ENCODE results near the gene APMAP.

The APMAP gene

DNA sequence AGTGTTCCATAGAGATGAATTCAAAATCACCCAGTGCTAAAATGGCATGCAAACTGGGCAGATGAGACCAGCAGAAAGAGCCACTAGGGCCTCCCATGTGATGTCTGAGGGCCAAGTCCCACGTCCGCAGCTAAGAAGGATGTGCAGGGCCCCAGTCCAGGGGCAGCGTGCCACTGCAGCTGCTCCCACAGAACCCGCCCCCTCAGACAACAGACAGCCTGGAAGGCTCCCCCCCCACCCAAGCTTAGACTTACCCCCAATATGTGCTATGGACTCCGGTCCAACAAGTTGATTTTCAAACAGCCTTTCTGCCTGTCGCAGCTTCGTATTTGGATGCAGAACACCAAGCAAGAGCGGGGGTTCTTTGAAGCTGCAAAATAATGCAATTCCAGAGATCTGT lies 14.0 kb downstream of the APMAP start:
- Histone ChIP-seq H3K79me2 (ENCODE audit: insufficient read depth, low read depth) (no peaks in the 10 kb centered on the region), H3K9ac (no peak overlapping the region), H3K36me3 (ENCODE audit: insufficient read depth) (no peaks in the 10 kb centered on the region)

DNA sequence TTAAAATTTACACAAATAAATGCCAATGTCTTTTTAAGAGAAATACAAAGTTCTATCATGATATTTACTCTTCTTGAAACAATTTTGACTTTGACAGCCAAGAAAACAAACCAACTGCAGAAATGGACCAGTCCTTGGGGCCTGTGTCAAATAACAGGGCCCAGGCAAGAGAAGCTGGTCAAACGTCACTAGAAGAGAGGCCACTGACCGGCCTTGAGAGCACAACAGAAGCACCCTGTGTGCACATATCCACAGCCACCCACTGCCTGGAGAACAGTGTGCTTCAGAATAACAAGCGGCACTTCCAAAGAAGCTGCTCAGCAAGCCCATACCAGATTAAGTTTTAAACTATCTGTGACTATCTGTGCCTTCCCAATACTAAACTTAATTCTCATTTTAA lies 14.8 kb downstream of the APMAP start:
- no peaks in the 10 kb centered on the region for H3K27me3 ChIP-seq (ENCODE audit: insufficient read depth, low read depth)
- no peak overlapping the region for H3K27ac ChIP-seq
- no peak overlapping the region for H3K9ac ChIP-seq
- no peaks in the 10 kb centered on the region for H4K20me1 ChIP-seq (ENCODE audit: insufficient read depth)
- H3K4me1 ChIP-seq (ENCODE audit: low read depth, poor library complexity, severe bottlenecking): no peaks in the 10 kb centered on the region
- no peaks in the 10 kb centered on the region for H3K79me2 ChIP-seq (ENCODE audit: insufficient read depth, low read depth)
- H3K36me3 ChIP-seq (ENCODE audit: insufficient read depth): no peaks in the 10 kb centered on the region
- H3K4me3 ChIP-seq (IDR thresholded peaks at IDR 0.05; ENCODE audit: insufficient read depth, low read depth, low read length): no peak overlapping the region
- H2AFZ ChIP-seq (ENCODE audit: low read depth): no peak overlapping the region
- no peak for TF ChIP-seq CTCF (conservative IDR thresholded peaks at IDR 0.05; ENCODE audit: low read depth, low read length)
- H3K4me2 ChIP-seq: no peak overlapping the region

More for the DNA sequence above, 14.0 kb downstream of the APMAP start:
- Histone ChIP-seq H3K4me3 (IDR thresholded peaks at IDR 0.05; ENCODE audit: insufficient read depth, low read depth, low read length) (no peak overlapping the region), H4K20me1 (ENCODE audit: insufficient read depth) (no peaks in the 10 kb centered on the region), H3K4me1 (ENCODE audit: low read depth, poor library complexity, severe bottlenecking) (no peaks in the 10 kb centered on the region), H2AFZ (ENCODE audit: low read depth) (no peak overlapping the region), H3K27me3 (ENCODE audit: insufficient read depth, low read depth) (no peaks in the 10 kb centered on the region), H3K27ac (no peak overlapping the region), H3K4me2 (no peak overlapping the region)
- no peak for TF ChIP-seq CTCF (conservative IDR thresholded peaks at IDR 0.05; ENCODE audit: low read depth, low read length)

- Histone ChIP-seq H3K27me3 (ENCODE audit: insufficient read depth, low read depth) (no peaks in the 10 kb centered on the region), H3K27ac (no peak overlapping the region), H3K79me2 (ENCODE audit: insufficient read depth, low read depth) (no peaks in the 10 kb centered on the region), H3K4me2 (no peak overlapping the region), H3K36me3 (ENCODE audit: insufficient read depth) (no peaks in the 10 kb centered on the region), H2AFZ (ENCODE audit: low read depth) (no peak overlapping the region), H3K4me1 (ENCODE audit: low read depth, poor library complexity, severe bottlenecking) (no peaks in the 10 kb centered on the region), H3K9ac (no peak overlapping the region), H3K4me3 (IDR thresholded peaks at IDR 0.05; ENCODE audit: insufficient read depth, low read depth, low read length) (no peak overlapping the region), H4K20me1 (ENCODE audit: insufficient read depth) (no peaks in the 10 kb centered on the region)
- TF ChIP-seq CTCF (conservative IDR thresholded peaks at IDR 0.05; ENCODE audit: low read depth, low read length): no peak
Observed at GRCh38 chr20:24977336-24977735, 15.2 kb downstream of the APMAP start.

DNA sequence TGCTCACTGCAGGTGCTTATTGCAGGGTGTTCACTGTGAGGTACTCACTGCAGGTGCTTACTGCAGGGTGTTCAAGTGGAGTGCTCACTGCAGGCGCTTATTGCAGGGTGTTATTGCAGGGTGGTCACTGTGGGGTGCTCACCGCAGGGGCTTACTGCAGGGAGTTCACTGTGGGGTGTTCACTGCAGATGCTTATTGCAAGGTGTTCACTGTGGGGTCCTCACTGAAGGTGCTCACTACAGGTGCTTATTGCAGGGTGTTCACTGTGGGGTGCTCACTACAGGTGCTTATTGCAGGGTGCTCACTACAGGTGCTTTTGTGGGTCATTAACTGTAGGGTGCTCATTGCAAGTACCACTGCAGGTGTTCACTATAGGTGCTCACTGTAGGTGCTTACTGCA lies 20.2 kb downstream of the APMAP start:
- Histone ChIP-seq H3K4me3 (IDR thresholded peaks at IDR 0.05; ENCODE audit: insufficient read depth, low read depth, low read length) (no peak overlapping the region), H4K20me1 (ENCODE audit: insufficient read depth) (no peaks in the 10 kb centered on the region), H3K27me3 (ENCODE audit: insufficient read depth, low read depth) (no peaks in the 10 kb centered on the region), H3K36me3 (ENCODE audit: insufficient read depth) (no peaks in the 10 kb centered on the region), H3K9ac (no peak overlapping the region), H3K4me2 (no peak overlapping the region), H3K4me1 (ENCODE audit: low read depth, poor library complexity, severe bottlenecking) (no peaks in the 10 kb centered on the region), H3K27ac (no peak overlapping the region), H2AFZ (ENCODE audit: low read depth) (no peak overlapping the region), H3K79me2 (ENCODE audit: insufficient read depth, low read depth) (no peaks in the 10 kb centered on the region)
- TF ChIP-seq CTCF (conservative IDR thresholded peaks at IDR 0.05; ENCODE audit: low read depth, low read length): no peak

Measured in KMS-11 (cell line).